Activated CD4-positive, alpha-beta memory T cell treated with anti-CD3 and anti-CD28 coated beads for 36 hours (primary cell): ENCODE results near the gene COX6B1. TPM values are rescaled to one million over a fixed set of nuclear protein-coding genes. Genes with fewer than 3 reads are reported as not detected.

ENCODE experiments used
- CTCF ChIA-PET: fragments of 350-600 bp; sonication (Branson Sonifier 250); formaldehyde crosslinking; loops from one replicate; lab custom pipeline; 2021; ENCODE audit warnings: antibody characterized with exemption, inconsistent platforms; lab: Charles Lee
- POLR2A ChIA-PET: fragments of 350-600 bp; sonication (Branson Sonifier 250); formaldehyde crosslinking; loops from one replicate; lab custom pipeline; 2021; ENCODE audit warnings: antibody characterized with exemption; lab: Charles Lee
- DNase-seq: peaks from one replicate; pipeline ENCODE4 v3.0.0-alpha.2; 2020
- H3K27ac Mint-ChIP-seq: one replicate; pipeline ENCODE4 v1.8.0; 2021; ENCODE audit warnings: mixed read lengths
- H3K27me3 Mint-ChIP-seq: one replicate; pipeline ENCODE4 v1.8.0; 2021; ENCODE audit warnings: mixed read lengths
- H3K36me3 Mint-ChIP-seq: one replicate; pipeline ENCODE4 v1.8.0; 2021; ENCODE audit warnings: mixed read lengths
- H3K4me1 Mint-ChIP-seq: one replicate; pipeline ENCODE4 v1.8.0; 2021; ENCODE audit warnings: low read depth, mixed read lengths
- H3K4me3 Mint-ChIP-seq: one replicate; pipeline ENCODE4 v1.8.0; 2021; ENCODE audit warnings: mild to moderate bottlenecking, mixed read lengths
- H3K9me3 Mint-ChIP-seq: one replicate; pipeline ENCODE4 v1.8.0; 2021; ENCODE audit warnings: mixed read lengths
- intact Hi-C: fragments of 100-400 bp; cut with micrococcal nuclease; formaldehyde crosslinking; loops from one replicate; pipeline ENCODE4 v1.15.1; 2023
- total RNA-seq, 2 experiments: library from RNA; stranded (reverse); gene quantifications; one replicate each; pipeline ENCODE4 v1.2.3, GENCODE V29; 2021

Gene COX6B1
- total RNA-seq, 2 experiments from 2014 or later = 444 to 453 TPM

DNA sequence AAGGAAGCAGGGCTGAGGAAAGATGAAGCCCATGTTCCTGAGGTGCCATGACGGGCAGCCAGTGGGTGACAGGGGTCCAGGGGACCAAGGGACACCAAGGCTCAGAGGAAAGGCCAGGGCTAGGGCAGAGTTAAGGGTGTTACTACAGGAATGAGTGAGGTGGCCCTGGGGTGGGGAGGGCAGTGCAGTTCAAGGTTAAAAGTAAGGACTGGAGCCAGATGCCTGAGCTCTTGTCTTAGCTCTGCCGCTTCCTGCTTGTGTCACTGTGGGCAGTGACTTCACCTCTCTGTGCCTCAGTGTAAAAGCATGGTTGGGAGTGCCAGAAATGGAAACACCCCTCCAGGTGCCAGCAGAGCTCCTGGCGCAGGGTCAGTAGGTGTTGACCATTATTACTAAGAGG is 11.5 kb upstream of the COX6B1 start:
- CTCF ChIA-PET = no interaction called here

DNA sequence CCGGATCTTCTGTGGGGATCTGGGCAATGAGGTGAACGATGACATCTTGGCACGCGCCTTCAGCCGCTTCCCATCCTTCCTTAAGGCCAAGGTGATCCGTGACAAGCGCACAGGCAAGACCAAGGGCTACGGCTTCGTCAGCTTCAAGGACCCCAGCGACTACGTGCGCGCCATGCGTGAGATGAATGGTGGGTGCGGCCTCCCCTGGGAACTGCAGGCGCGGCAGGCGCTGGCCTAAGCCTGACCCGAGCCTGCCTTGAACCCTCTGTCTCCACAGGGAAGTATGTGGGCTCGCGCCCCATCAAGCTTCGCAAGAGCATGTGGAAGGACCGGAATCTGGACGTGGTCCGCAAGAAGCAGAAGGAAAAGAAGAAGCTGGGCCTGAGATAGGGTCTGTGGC is 11.0 kb upstream of the COX6B1 start:
- H3K9me3 Mint-ChIP-seq = no peaks in the 10 kb centered on the region
- H3K4me3 Mint-ChIP-seq = no peak overlapping the region
- H3K27me3 Mint-ChIP-seq = no peaks in the 10 kb centered on the region
- ChIA-PET POLR2A (interaction anchor here (0.7 kb wide), 1 partner anchor 11 kb away, joined by 3 read pairs; no protein-coding TSS in a partner anchor), CTCF (no interaction called here)
- H3K4me1 Mint-ChIP-seq = peaks cover 10% of the 10 kb centered on the region
- DNase-seq = no peak
- intact Hi-C loops = no loop called here
- peaks cover 23% of the 10 kb centered on the region for H3K36me3 Mint-ChIP-seq
- H3K27ac Mint-ChIP-seq = no peak overlapping the region

More for the DNA sequence above, 11.5 kb upstream of the COX6B1 start:
- Mint-ChIP-seq H3K36me3 (peaks cover 28% of the 10 kb centered on the region), H3K27ac (no peak overlapping the region), H3K27me3 (no peaks in the 10 kb centered on the region), H3K9me3 (no peaks in the 10 kb centered on the region), H3K4me3 (no peak overlapping the region), H3K4me1 (peaks cover 7% of the 10 kb centered on the region)
- no peak for DNase-seq
- POLR2A ChIA-PET = interaction anchor here (0.7 kb wide), 1 partner anchor 12 kb away, joined by 3 read pairs; no protein-coding TSS in a partner anchor
- intact Hi-C loops = no loop called here

- Mint-ChIP-seq H3K4me3 (no peak overlapping the region), H3K27ac (no peak overlapping the region), H3K9me3 (no peaks in the 10 kb centered on the region), H3K4me1 (peaks cover 15% of the 10 kb centered on the region), H3K36me3 (peaks cover 17% of the 10 kb centered on the region), H3K27me3 (no peaks in the 10 kb centered on the region)
- no peak for DNase-seq
- intact Hi-C loops = no loop called here
- ChIA-PET CTCF (no interaction called here), POLR2A (no interaction called here)
These were observed 8.8 kb upstream of the COX6B1 start for GRCh38 chr19:35639321-35639639.

- H3K36me3 Mint-ChIP-seq = peaks cover 14% of the 10 kb centered on the region
- ChIA-PET CTCF (no interaction called here), POLR2A (no interaction called here)
- H3K4me1 Mint-ChIP-seq = peaks cover 20% of the 10 kb centered on the region
- no peak overlapping the region for H3K4me3 Mint-ChIP-seq
- DNase-seq = no peak
- H3K9me3 Mint-ChIP-seq = no peaks in the 10 kb centered on the region
- intact Hi-C loops = loop anchor here (10.0 kb wide), 2 partner anchors 105 to 495 kb away; partner anchors contain the start of genes IGFLR1, LIN37, PSENEN and U2AF1L4
- no peak overlapping the region for H3K27ac Mint-ChIP-seq
- H3K27me3 Mint-ChIP-seq = no peaks in the 10 kb centered on the region
These were observed 8.3 kb upstream of the COX6B1 start for GRCh38 chr19:35639863-35640262.

DNA sequence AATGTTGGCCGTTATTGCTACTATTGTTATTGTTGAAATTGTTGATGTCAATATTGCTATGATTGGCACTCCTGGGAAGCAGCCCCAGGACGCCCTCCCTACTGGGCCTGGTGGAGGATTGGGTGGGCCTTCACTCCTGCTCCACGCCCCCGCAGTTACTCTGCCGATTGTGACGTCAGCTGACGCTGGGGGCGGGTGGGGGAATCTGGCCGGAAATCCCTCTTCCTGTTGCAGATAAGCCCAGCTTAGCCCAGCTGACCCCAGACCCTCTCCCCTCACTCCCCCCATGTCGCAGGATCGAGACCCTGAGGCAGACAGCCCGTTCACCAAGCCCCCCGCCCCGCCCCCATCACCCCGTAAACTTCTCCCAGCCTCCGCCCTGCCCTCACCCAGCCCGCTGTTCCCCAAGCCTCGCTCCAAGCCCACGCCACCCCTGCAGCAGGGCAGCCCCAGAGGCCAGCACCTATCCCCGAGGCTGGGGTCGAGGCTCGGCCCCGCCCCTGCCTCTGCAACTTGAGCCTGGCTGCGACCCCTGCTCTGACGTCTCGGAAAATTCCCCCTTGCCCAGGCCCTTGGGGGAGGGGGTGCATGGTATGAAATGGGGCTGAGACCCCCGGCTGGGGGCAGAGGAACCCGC is 6.5 kb upstream of the COX6B1 start, which contains the start of gene ETV2:
Gene ETV2 (plus strand): TSS at position 231 of the 637 bp plus-strand sequence. CDS start 716 bp downstream, outside the sequence.
- Mint-ChIP-seq H3K9me3 (no peaks in the 10 kb centered on the region), H3K4me1 (peaks cover 30% of the 10 kb centered on the region), H3K27me3 (no peaks in the 10 kb centered on the region), H3K27ac (peak within 1 kb of the TSS; percentile 13), H3K36me3 (peaks cover 8% of the 10 kb centered on the region), H3K4me3 (peak within 1 kb of the TSS; percentile 80)
- peak; percentile 72 for DNase-seq
- ChIA-PET CTCF (no interaction called here), POLR2A (interaction anchor here (0.9 to 1.1 kb wide), 2 partner anchors 10 to 29 kb away, joined by 3 read pairs; partner anchors contain the start of gene HAUS5)
- intact Hi-C loops = loop anchor here (10.0 kb wide), 2 partner anchors 103 to 493 kb away; partner anchors contain the start of genes IGFLR1, LIN37, PSENEN and U2AF1L4

GRCh38 chr19:35642312-35642711 is 5.8 kb upstream of the COX6B1 start:
- Mint-ChIP-seq H3K36me3 (peaks cover 3% of the 10 kb centered on the region), H3K27me3 (no peaks in the 10 kb centered on the region), H3K27ac (peak overlapping the region; percentile 13), H3K4me3 (peak overlapping the region; percentile 80), H3K9me3 (no peaks in the 10 kb centered on the region), H3K4me1 (peaks cover 32% of the 10 kb centered on the region)
- POLR2A ChIA-PET = interaction anchor here (0.9 to 1.1 kb wide), 3 partner anchors 11 to 60 kb away, joined by 3 to 4 read pairs (median 3); partner anchors contain the start of gene HAUS5
- CTCF ChIA-PET = interaction anchor here (1.1 kb wide), 1 partner anchor 30 kb away, joined by 3 read pairs; the partner anchor contains the start of gene HAUS5
- intact Hi-C loops = loop anchor here (10.0 kb wide), 2 partner anchors 102 to 492 kb away; partner anchors contain the start of genes IGFLR1, LIN37, PSENEN and U2AF1L4
- no peak for DNase-seq

DNA sequence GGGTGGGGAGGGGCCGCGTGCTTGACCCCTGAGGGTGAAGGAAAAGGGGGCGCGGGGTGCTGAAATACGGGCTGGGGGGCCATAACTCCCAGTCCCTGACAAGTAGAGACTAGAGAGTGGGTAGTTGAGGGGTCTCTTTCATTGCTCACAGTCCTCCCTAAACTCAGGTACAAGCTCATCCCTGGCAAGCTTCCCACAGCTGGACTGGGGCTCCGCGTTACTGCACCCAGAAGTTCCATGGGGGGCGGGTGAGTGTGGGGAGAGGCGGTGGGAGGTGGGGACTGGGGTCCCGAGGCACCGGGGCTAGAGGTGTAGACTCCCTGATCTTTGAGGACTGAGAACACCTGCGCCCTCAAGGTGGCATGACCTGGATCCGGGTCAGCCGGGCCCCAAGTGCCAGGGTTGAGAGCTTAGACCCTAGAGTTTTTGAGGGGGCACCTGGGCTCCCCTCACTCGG is 5.3 kb upstream of the COX6B1 start:
- peaks cover 32% of the 10 kb centered on the region for H3K4me1 Mint-ChIP-seq
- intact Hi-C loops = loop anchor here (10.0 kb wide), 2 partner anchors 102 to 492 kb away; partner anchors contain the start of genes IGFLR1, LIN37, PSENEN and U2AF1L4
- peaks cover 3% of the 10 kb centered on the region for H3K36me3 Mint-ChIP-seq
- DNase-seq = no peak
- H3K27ac Mint-ChIP-seq = no peak overlapping the region
- H3K9me3 Mint-ChIP-seq = no peaks in the 10 kb centered on the region
- H3K27me3 Mint-ChIP-seq = no peaks in the 10 kb centered on the region
- CTCF ChIA-PET = interaction anchor here (1.1 kb wide), 1 partner anchor 30 kb away, joined by 3 read pairs; the partner anchor contains the start of gene HAUS5
- peak overlapping the region; percentile 80 for H3K4me3 Mint-ChIP-seq
- POLR2A ChIA-PET = interaction anchor here (0.9 to 1.9 kb wide), 5 partner anchors 13 to 60 kb away, joined by 3 to 5 read pairs (median 3); partner anchors contain the start of gene HAUS5

DNA sequence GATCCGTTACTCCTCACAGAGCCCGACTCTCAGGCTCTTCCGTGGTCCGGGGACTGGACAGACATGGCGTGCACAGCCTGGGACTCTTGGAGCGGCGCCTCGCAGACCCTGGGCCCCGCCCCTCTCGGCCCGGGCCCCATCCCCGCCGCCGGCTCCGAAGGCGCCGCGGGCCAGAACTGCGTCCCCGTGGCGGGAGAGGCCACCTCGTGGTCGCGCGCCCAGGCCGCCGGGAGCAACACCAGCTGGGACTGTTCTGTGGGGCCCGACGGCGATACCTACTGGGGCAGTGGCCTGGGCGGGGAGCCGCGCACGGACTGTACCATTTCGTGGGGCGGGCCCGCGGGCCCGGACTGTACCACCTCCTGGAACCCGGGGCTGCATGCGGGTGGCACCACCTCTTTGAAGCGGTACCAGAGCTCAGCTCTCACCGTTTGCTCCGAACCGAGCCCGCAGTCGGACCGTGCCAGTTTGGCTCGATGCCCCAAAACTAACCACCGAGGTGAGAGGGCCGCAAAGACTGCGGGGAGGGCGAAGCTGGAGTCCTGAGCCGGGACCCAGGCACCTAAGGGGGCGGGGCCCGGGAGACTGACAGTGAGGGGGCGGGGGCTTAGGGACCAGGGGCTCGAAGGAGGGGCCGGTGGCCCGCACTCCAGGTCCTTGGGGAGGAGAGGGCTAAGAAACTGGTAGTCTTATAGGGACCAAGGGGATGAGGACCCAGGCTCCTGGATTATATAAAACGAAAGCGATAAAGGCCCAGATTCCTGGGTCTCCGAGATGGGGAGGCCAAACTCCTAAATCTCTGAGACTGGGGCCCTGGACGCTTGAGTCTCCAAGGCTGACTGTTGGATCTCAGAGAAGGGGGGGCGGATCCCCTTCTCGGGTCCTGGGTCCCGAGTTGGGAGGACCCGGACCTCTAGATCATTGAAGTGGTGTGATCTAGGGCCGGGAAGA is 4.6 kb upstream of the COX6B1 start:
- Mint-ChIP-seq H3K36me3 (peaks cover 4% of the 10 kb centered on the region), H3K4me1 (peaks cover 32% of the 10 kb centered on the region), H3K9me3 (no peaks in the 10 kb centered on the region), H3K27me3 (no peaks in the 10 kb centered on the region), H3K27ac (peak overlapping the region; percentile 78), H3K4me3 (peak overlapping the region; percentile 80)
- ChIA-PET POLR2A (interaction anchor here (0.8 to 2.5 kb wide), 7 partner anchors 12 to 131 kb away, joined by 3 to 14 read pairs (median 4); partner anchors contain the start of gene HAUS5), CTCF (interaction anchor here (0.8 to 1.2 kb wide), 3 partner anchors 31 to 133 kb away, joined by 3 to 5 read pairs (median 3); partner anchors contain the start of gene HAUS5)
- intact Hi-C loops = loop anchor here (1.0 to 10.0 kb wide), 6 partner anchors 15 to 491 kb away; partner anchors contain the start of genes HAUS5, IGFLR1, LIN37 and PSENEN
- peak; percentile 88 for DNase-seq

- Mint-ChIP-seq H3K36me3 (peaks cover 4% of the 10 kb centered on the region), H3K4me3 (peak overlapping the region; percentile 80), H3K27me3 (no peaks in the 10 kb centered on the region), H3K9me3 (no peaks in the 10 kb centered on the region), H3K4me1 (peaks cover 38% of the 10 kb centered on the region), H3K27ac (peak overlapping the region; percentile 63)
- ChIA-PET CTCF (interaction anchor here (0.8 to 1.2 kb wide), 2 partner anchors 96 to 134 kb away, joined by 3 to 5 read pairs; no protein-coding TSS in a partner anchor), POLR2A (interaction anchor here (0.5 to 2.5 kb wide), 7 partner anchors 13 to 130 kb away, joined by 3 to 14 read pairs (median 3); partner anchors contain the start of gene HAUS5)
- intact Hi-C loops = loop anchor here (1.0 to 10.0 kb wide), 6 partner anchors 16 to 490 kb away; partner anchors contain the start of genes HAUS5, IGFLR1, LIN37 and PSENEN
- peak; percentile 99 for DNase-seq
These were observed 3.7 kb upstream of the COX6B1 start for GRCh38 chr19:35644206-35644986.

- intact Hi-C loops = loop anchor here (1.0 to 10.0 kb wide), 6 partner anchors 17 to 490 kb away; partner anchors contain the start of genes HAUS5, IGFLR1, LIN37 and PSENEN
- peak; percentile 91 for DNase-seq
- ChIA-PET CTCF (no interaction called here), POLR2A (interaction anchor here (0.5 to 2.5 kb wide), 2 partner anchors 32 to 57 kb away, joined by 3 to 14 read pairs; partner anchors contain the start of gene HAUS5)
- H3K27me3 Mint-ChIP-seq = no peaks in the 10 kb centered on the region
- H3K36me3 Mint-ChIP-seq = peaks cover 4% of the 10 kb centered on the region
- peak overlapping the region; percentile 80 for H3K4me3 Mint-ChIP-seq
- no peaks in the 10 kb centered on the region for H3K9me3 Mint-ChIP-seq
- peaks cover 39% of the 10 kb centered on the region for H3K4me1 Mint-ChIP-seq
- peak overlapping the region; percentile 63 for H3K27ac Mint-ChIP-seq
These were observed 3.0 kb upstream of the COX6B1 start for GRCh38 chr19:35644987-35645679.
